HG03571 (cell line): ENCODE data around the gene TUBA3E.
"Not testable (repeated sequence)": the region's sequence is repeated elsewhere in the genome, so short reads cannot be mapped to it uniquely, and the experiment has no call there.

Experiments
- ATAC-seq: cut with Tn5 transposase; IDR thresholded peaks from one replicate; pipeline ENCODE4 v1.9.1; 2021; ENCODE audit not compliant: unreplicated experiment

TUBA3E gene

GRCh38 chr2:130192451-130192850 lies 5.8 kb downstream of the TUBA3E start:
- not testable (repeated sequence) for ATAC-seq

GRCh38 chr2:130191319-130191718 lies 6.9 kb downstream of the TUBA3E start:
- ATAC-seq = not testable (repeated sequence)

- ATAC-seq = no peak
Observed at GRCh38 chr2:130190237-130190636, 8.0 kb downstream of the TUBA3E start.

- not testable (repeated sequence) for ATAC-seq
Observed at GRCh38 chr2:130188958-130189357, 9.3 kb downstream of the TUBA3E start.

GRCh38 chr2:130187859-130188792 lies 10.1 kb downstream of the TUBA3E start:
- not testable (repeated sequence) for ATAC-seq

GRCh38 chr2:130187268-130187667 lies 11.0 kb downstream of the TUBA3E start:
- ATAC-seq = no peak

- no peak for ATAC-seq
Observed at GRCh38 chr2:130186391-130186790, 11.8 kb downstream of the TUBA3E start.

- ATAC-seq = no peak
Observed at GRCh38 chr2:130185896-130186295, 12.3 kb downstream of the TUBA3E start.

GRCh38 chr2:130185436-130185835 lies 12.8 kb downstream of the TUBA3E start:
- no peak for ATAC-seq

GRCh38 chr2:130183512-130184373 lies 14.5 kb downstream of the TUBA3E start:
- ATAC-seq = no peak

- ATAC-seq = not testable (repeated sequence)
Observed at GRCh38 chr2:130182826-130183511, 15.3 kb downstream of the TUBA3E start.

GRCh38 chr2:130181880-130182682 lies 16.2 kb downstream of the TUBA3E start, which contains the start of gene MZT2B:
TSS of gene MZT2B (plus strand) at chr2:130182262. CDS start at chr2:130182283, 21 bp downstream.
- ATAC-seq = peak; percentile 86

- peak; percentile 60 for ATAC-seq
Observed at GRCh38 chr2:130181325-130181879, 16.8 kb downstream of the TUBA3E start, which contains the start of gene SMPD4. TSS of gene SMPD4 (minus strand) at chr2:130181602. CDS start at chr2:130176592, 5,010 bp downstream.

GRCh38 chr2:130180404-130181324 lies 17.6 kb downstream of the TUBA3E start:
- not testable (repeated sequence) for ATAC-seq

GRCh38 chr2:130174866-130175265 lies 23.4 kb downstream of the TUBA3E start:
- not testable (repeated sequence) for ATAC-seq

GRCh38 chr2:130169896-130170295 lies 28.3 kb downstream of the TUBA3E start:
- ATAC-seq = no peak

- not testable (repeated sequence) for ATAC-seq
Observed at GRCh38 chr2:130169163-130169562, 29.1 kb downstream of the TUBA3E start.

GRCh38 chr2:130166611-130167010 lies 31.6 kb downstream of the TUBA3E start:
- ATAC-seq = not testable (repeated sequence)
